Measurements from ENCODE around the gene TSPAN14.

DNA sequence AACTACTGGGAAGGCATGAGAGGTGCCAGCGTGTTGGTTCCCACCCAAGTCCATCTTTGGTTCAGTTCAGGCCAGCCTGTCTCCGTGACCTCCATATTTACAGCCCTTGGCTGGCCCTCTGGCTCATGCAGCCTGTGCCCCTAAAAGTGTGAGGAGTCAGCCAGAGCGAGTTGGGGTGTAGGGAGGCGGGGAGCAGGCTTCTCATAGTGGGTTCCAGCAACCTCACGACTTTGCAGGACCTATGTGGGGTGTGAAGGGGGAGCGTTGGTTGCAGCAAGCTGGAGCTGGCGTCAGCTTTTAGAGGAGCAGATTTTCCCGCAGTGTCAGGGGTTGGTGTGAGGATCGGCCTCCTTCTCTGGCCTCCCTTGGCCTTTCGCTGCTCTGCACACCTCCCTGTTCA is 9.8 kb downstream of the TSPAN14 start:
- TF ChIP-seq POLR2AphosphoS5 (IDR thresholded peaks at IDR 0.05; ENCODE audit: borderline replicate concordance, low read depth, low read length) (no peak), EZH2 (IDR thresholded peaks at IDR 0.05) (no peak)

All from SK-N-MC (cell line).